HCT116 (cell line): ENCODE data around the gene TNNC2.

Source experiments
- CEBPB ChIP-seq: IDR thresholded peaks from 2 replicates; pipeline ENCODE4 v1.6.1; 2012; ENCODE audit warnings: low read depth
- EZH2 ChIP-seq: fragments of 200-600 bp; sonication (generic); IDR thresholded peaks from 2 replicates; pipeline ENCODE4 v1.6.1; 2017; ENCODE audit warnings: antibody characterized with exemption, mixed run types
- FOSL1 ChIP-seq: IDR thresholded peaks from 2 replicates; pipeline ENCODE4 v1.6.1; 2012; ENCODE audit warnings: low read depth
- POLR2AphosphoS5 ChIP-seq: IDR thresholded peaks from 2 replicates; pipeline ENCODE4 v1.6.1; 2011; ENCODE audit warnings: mild to moderate bottlenecking, low read depth, low read length, moderate library complexity
- RAD21 ChIP-seq: IDR thresholded peaks from 2 replicates; pipeline ENCODE4 v1.6.1; 2012; ENCODE audit warnings: low read depth, mild to moderate bottlenecking
- SIN3A ChIP-seq: IDR thresholded peaks from 2 replicates; pipeline ENCODE4 v1.6.1; 2012; ENCODE audit warnings: low read depth
- ZNF274 ChIP-seq: fragments of 200-500 bp; sonication (Bioruptor generic); IDR thresholded peaks from 2 replicates; pipeline ENCODE4 v1.6.1; 2014; ENCODE audit warnings: mild to moderate bottlenecking, low read depth, low read length, inconsistent platforms
- TF ChIP-seq, protein P1 (sequence below), 3 experiments: fragments of 200-600 bp in 1 of 3; sonication (generic) in 1 of 3; IDR thresholded peaks in 2 of 3; conservative IDR thresholded peaks in 1 of 3; 2 replicates each; pipeline ENCODE4 v1.5.1; 2012 to 2017; ENCODE audit warnings: low read depth in 2 of 3, low read length in 2 of 3, antibody characterized with exemption in 1 of 3, borderline replicate concordance in 1 of 3, control low read depth in 1 of 3, mild to moderate bottlenecking in 1 of 3, mixed read lengths in 1 of 3, mixed run types in 1 of 3, moderate library complexity in 1 of 3; ENCODE audit not compliant: insufficient read depth in 1 of 3

DNA sequence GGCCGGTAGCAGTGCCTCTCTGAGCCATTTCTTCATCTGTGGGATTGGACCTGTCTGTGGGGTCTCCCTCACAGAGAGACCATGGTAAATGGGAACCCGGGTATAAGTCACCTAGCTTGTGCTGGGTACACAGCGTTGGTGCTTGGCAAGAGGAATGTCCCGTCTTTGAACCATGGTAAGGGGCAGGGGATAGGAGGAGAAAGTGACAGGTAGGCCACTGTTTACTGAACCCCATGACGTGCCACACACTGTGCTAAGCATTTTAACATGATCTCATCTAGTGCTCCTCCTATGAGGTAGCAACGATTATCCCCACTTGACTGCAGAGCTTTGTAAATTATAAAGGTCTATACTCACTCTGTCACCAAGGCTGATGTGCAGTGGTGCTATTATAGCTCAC is 600 bp upstream of the TNNC2 start:
- TF ChIP-seq ZNF274 (no peak), FOSL1 (no peak), POLR2AphosphoS5 (no peak), CEBPB (no peak), SIN3A (no peak), EZH2 (no peak), RAD21 (no peak)
- TF ChIP-seq, protein P1, sequence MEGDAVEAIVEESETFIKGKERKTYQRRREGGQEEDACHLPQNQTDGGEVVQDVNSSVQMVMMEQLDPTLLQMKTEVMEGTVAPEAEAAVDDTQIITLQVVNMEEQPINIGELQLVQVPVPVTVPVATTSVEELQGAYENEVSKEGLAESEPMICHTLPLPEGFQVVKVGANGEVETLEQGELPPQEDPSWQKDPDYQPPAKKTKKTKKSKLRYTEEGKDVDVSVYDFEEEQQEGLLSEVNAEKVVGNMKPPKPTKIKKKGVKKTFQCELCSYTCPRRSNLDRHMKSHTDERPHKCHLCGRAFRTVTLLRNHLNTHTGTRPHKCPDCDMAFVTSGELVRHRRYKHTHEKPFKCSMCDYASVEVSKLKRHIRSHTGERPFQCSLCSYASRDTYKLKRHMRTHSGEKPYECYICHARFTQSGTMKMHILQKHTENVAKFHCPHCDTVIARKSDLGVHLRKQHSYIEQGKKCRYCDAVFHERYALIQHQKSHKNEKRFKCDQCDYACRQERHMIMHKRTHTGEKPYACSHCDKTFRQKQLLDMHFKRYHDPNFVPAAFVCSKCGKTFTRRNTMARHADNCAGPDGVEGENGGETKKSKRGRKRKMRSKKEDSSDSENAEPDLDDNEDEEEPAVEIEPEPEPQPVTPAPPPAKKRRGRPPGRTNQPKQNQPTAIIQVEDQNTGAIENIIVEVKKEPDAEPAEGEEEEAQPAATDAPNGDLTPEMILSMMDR (IDR thresholded peaks at IDR 0.05 in 2 of 3, conservative IDR thresholded peaks at IDR 0.05 in 1 of 3; ENCODE audit: borderline replicate concordance in 1 of 3, insufficient read depth in 1 of 3, low read depth in 2 of 3, low read length in 2 of 3): no peak
